Heart left ventricle (tissue), 16 donors: ENCODE measurements around the gene PPP2R3A. TPM values are rescaled to one million over a fixed set of nuclear protein-coding genes. Genes with fewer than 3 reads are reported as not detected.
A peak's percentile ranks its signal among the peaks of the same experiment; 100 is the strongest.

Experiments
- ATAC-seq, 4 donors: fragments of 200-7000 bp; cut with Tn5 transposase; one replicate each; pipeline ENCODE4 v1.9.1; 2020 to 2022; ENCODE audit warnings: moderate library complexity in 4 of 4, mild to moderate bottlenecking in 3 of 4, moderate number of reproducible peaks in 1 of 4
- DNase-seq, 5 donors: peaks; one replicate each; pipeline ENCODE4 v3.0.0-alpha.2; 2020
- H3K27ac ChIP-seq, 12 donors: fragments of 200-600 bp; sonication (generic) in 4 of 12; one replicate each; pipeline versions ENCODE4 v1.5.0 to v1.8.0; 2016 to 2022; ENCODE audit warnings: mild to moderate bottlenecking in 2 of 12
- H3K27me3 ChIP-seq, 9 donors: fragments of 200-600 bp; sonication (generic) in 2 of 9; one replicate each; pipeline versions ENCODE4 v1.5.1 to v1.8.0; 2016 to 2022; ENCODE audit warnings: mild to moderate bottlenecking in 3 of 9
- H3K36me3 ChIP-seq, 9 donors: fragments of 200-600 bp; sonication (generic) in 2 of 9; one replicate each; pipeline versions ENCODE4 v1.5.0 to v1.8.0; 2018 to 2022; ENCODE audit warnings: mild to moderate bottlenecking in 2 of 9
- H3K4me1 ChIP-seq, 12 donors: fragments of 200-600 bp; sonication (generic) in 4 of 12; one replicate each; pipeline versions ENCODE4 v1.5.0 to v1.8.0; 2016 to 2022; ENCODE audit warnings: mild to moderate bottlenecking in 3 of 12
- H3K4me3 ChIP-seq, 12 donors: fragments of 200-600 bp; sonication (generic) in 4 of 12; one replicate each; pipeline versions ENCODE4 v1.5.0 to v1.8.0; 2017 to 2022; ENCODE audit warnings: mild to moderate bottlenecking in 9 of 12, moderate library complexity in 4 of 12
- H3K9me3 ChIP-seq, 12 donors: fragments of 200-600 bp; sonication (generic) in 4 of 12; one replicate each; pipeline versions ENCODE4 v1.5.0 to v1.8.0; 2016 to 2022; ENCODE audit warnings: mild to moderate bottlenecking in 1 of 12
- POLR2A ChIP-seq, 2 donors: fragments of 450-650 bp; IDR thresholded peaks; one replicate each; pipeline ENCODE4 v1.6.1; 2017; ENCODE audit warnings: antibody characterized with exemption in 2 of 2, mild to moderate bottlenecking in 2 of 2, moderate library complexity in 2 of 2
- WGBS, 4 donors: extraction: QIAGEN DNeasy Blood & Tissue Kit in 2 of 4; methylation state at CpG; one replicate each; pipeline versions ENCODE4 v1.1.5 to v1.1.7; 2013 to 2018; 5-methylcytosine and 5-hydroxymethylcytosine counted together
- intact Hi-C, 10 donors: fragments of 100-400 bp; cut with DNase I; formaldehyde crosslinking; loops; one replicate each; pipeline versions ENCODE4 v1.11.1 to v1.14.2; 2022
- polyA plus RNA-seq, 2 donors: library from polyadenylated mRNA; stranded (reverse); fragments of 200-250 nt; gene quantifications; one replicate each; pipeline ENCODE4 v1.2.3, GENCODE V29; 2013
- total RNA-seq, 9 donors: library from RNA; depleted of rRNA in 2 of 9; stranded (reverse); fragments of >200 nt in 2 of 9; fragmentation: NEBNext Ultra II Directional in 3 of 9; extraction: Animal tissue kit (Norgen Biotek cat#: 25700) in 3 of 9; gene quantifications; one replicate each; pipeline versions ENCODE4 v1.1.0 to v1.2.4, GENCODE V29; 2016 to 2023
- TF ChIP-seq, protein P1 (sequence below), 12 donors: fragments of 200-600 bp; sonication (generic) in 4 of 12; IDR thresholded peaks; one replicate each; pipeline versions ENCODE4 v1.5.0 to v1.8.0; 2018 to 2022; ENCODE audit warnings: antibody characterized with exemption in 12 of 12, mild to moderate bottlenecking in 5 of 12
- donor health status: ischemic (EF 13 %, LVEDD 7.1; RV severe dilation, severe dysfunction).
- donor health status: healthy with polysubstance abuse.
- donor health status: DM: no; HTN: yes; CAD: no.
- donor health status: DM: no; HTN: no; CAD: no.
- donor health status: ischemic (EF 25% LVEDD 6.9; RV normal size, moderate dysfunction).
- donor health status: ischemic (EF 25% LVEDD 5.7; RV mildly dilated, moderate dysfunction).
- donor health status: healthy.
- donor health status: DM: yes; HTN: yes; CAD: no.
- donor health status: ischemic (EF 35%, LVEDD 5.7; RV mildly dilated, moderate dysfunction).
- donor health status: nonischemic (EF 11% LVEDD 7.7; RV severe dilation, severe dysfunction).
- donor health status: DM: yes; HTN: yes; CAD: no.
- donor health status: PGD.
- donor health status: ischemic (EF 29% LVEDD 5.4; RV normal size, mild dysfunction).
- donor health status: nonischemic (EF 23%, LVEDD 6.1; RV moderate dilation, normal function).

Gene PPP2R3A
- total and polyA plus RNA-seq, 11 donors, result 10.4 to 136 (median 92.4) TPM

DNA sequence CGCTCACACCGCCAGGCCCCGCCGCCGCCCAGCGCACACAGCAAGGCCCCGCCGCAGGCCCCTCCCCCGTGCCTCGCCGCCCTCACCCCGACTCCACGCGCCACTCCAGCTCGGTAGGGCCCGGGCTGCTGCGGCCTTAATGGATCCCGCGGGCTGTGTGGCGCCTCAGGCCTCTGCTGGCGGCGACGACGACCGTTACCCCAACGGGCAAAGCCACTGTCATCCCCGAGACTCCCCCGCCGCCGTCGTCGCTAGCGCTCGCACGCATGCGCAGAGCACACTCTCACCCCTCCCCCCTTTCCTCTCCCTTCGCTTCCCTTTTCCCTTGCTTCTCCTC, 230.5 kb downstream of the PPP2R3A start, which contains the start of gene MSL2:
Gene MSL2, minus strand, starts transcription at position 272 of the 337 bp plus-strand sequence. CDS start 1,222 bp downstream, outside the sequence.
- ATAC-seq, result peak in 3 of 4 donors; percentile 4 to 59 (median 37)
- H3K27ac ChIP-seq, result peak within 1 kb of the TSS; percentile 95 to 100 (median 100)
- H3K4me1 ChIP-seq, result peaks cover 3 to 43% (median 31%) of the 10 kb centered on the region in 12 donors
- intact Hi-C loops, result loop anchor here in 9 of 10 donors (1.0 to 10.0 kb wide), 11 partner anchors 51 to 559 kb away; partner anchors contain the start of genes PCCB (in 7 of the 9), STAG1 (in 4 of the 9) and PPP2R3A (in 1 of the 9)
- no peak for DNase-seq
- H3K36me3 ChIP-seq, result no peaks in the 10 kb centered on the region
- H3K9me3 ChIP-seq, result no peaks in the 10 kb centered on the region
- WGBS, 4 donors, result 1 to 2% (median 1%) methylated on average over 15 to 37 of the region's 37 CpGs
- no peaks in the 10 kb centered on the region for H3K27me3 ChIP-seq
- H3K4me3 ChIP-seq, result peak within 1 kb of the TSS; percentile 71 to 98 (median 86)
- TF ChIP-seq, protein P1, sequence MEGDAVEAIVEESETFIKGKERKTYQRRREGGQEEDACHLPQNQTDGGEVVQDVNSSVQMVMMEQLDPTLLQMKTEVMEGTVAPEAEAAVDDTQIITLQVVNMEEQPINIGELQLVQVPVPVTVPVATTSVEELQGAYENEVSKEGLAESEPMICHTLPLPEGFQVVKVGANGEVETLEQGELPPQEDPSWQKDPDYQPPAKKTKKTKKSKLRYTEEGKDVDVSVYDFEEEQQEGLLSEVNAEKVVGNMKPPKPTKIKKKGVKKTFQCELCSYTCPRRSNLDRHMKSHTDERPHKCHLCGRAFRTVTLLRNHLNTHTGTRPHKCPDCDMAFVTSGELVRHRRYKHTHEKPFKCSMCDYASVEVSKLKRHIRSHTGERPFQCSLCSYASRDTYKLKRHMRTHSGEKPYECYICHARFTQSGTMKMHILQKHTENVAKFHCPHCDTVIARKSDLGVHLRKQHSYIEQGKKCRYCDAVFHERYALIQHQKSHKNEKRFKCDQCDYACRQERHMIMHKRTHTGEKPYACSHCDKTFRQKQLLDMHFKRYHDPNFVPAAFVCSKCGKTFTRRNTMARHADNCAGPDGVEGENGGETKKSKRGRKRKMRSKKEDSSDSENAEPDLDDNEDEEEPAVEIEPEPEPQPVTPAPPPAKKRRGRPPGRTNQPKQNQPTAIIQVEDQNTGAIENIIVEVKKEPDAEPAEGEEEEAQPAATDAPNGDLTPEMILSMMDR (IDR thresholded peaks at IDR 0.05), result no peak
- peak in 1 of 2 donors; percentile 36 for TF ChIP-seq POLR2A (IDR thresholded peaks at IDR 0.05)

DNA sequence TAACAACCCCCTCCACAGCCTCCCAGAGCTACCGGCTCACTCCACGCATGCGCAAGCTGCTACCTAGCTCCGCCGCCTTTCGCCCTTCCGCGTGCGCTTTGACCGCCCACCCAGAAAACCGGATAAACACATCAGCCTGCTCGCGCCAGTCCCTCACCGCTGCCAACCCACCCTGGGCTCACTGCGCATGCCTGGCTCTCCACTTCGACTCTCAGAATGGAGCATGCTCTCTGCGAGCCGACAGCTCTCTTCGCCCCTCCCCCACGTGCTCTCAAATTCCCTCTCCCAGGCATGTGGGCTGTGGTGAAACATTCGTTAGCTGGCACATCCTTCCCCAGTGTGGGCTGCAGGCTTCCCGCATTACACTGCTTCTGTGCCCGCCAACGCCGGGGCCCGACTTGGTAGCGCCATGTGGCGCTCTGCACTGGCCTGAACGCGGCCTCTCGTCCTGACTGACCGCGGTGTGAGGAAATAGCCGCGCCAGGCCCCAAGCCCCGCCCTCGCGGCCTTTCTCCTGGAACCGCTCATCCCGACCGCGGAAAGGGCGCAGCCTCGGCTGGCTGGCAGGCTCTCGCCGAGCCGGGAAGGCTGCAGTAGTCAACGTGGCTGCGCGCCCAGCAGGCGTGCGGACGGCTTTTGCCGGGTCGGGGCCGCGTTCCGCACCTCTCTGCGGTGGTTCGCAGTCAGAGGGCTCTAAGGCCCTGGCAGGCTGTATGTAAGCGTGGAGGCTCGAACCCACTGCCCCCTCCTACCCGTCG, 231.1 kb downstream of the PPP2R3A start:
- 0% methylated on average over 48 to 64 of the region's 64 CpGs for WGBS, 4 donors
- Histone ChIP-seq H3K4me1 (peaks cover 3 to 38% (median 25%) of the 10 kb centered on the region in 12 donors), H3K4me3 (peak overlapping the region; percentile 71 to 98 (median 86)), H3K36me3 (no peaks in the 10 kb centered on the region), H3K27ac (peak overlapping the region; percentile 95 to 100 (median 100)), H3K9me3 (no peaks in the 10 kb centered on the region), H3K27me3 (no peaks in the 10 kb centered on the region)
- intact Hi-C loops, result loop anchor here in 9 of 10 donors (1.0 to 10.0 kb wide), 11 partner anchors 51 to 558 kb away; partner anchors contain the start of genes PCCB (in 7 of the 9), STAG1 (in 4 of the 9) and PPP2R3A (in 1 of the 9)
- TF ChIP-seq, protein P1 (IDR thresholded peaks at IDR 0.05), result peak in 1 of 12 donors; percentile 5
- TF ChIP-seq POLR2A (IDR thresholded peaks at IDR 0.05), result peak in 1 of 2 donors; percentile 74
- ATAC-seq (peak; percentile 88 to 96 (median 92)), DNase-seq (peak; percentile 99)

DNA sequence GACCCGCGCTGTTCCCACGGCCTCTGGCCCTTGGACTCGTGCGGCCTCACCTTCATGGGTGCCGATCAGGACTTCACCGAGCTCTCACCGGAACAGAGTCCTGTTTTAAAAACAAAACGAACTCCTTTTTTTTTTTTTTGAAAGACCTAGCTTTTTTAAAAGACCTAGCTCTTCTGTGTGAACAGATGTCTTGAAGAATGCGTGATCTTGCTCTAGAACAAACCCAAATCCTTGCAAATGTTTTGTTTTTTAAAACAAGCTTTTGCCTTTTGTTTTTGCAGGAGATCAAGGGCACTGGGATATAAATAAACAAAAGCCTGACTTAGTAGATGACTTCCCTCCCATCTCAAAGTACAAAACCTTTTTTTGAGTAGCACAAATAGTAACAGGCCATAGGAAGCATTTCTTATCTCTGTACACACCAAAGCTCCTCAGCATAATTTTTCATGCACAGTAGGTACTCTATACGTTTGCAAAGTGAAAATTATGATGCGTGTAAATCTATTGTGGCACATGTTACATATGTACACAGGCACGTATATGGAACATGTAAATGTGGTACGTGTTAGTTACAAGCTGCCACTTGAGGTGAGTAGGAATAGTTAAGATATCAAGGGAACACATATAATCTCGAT, 231.7 kb downstream of the PPP2R3A start:
- intact Hi-C loops, result loop anchor here in 9 of 10 donors (2.0 to 10.0 kb wide), 10 partner anchors 50 to 558 kb away; partner anchors contain the start of genes PCCB (in 4 of the 9), STAG1 (in 4 of the 9) and PPP2R3A (in 1 of the 9)

More for the DNA sequence above, 231.7 kb downstream of the PPP2R3A start:
- H3K9me3 ChIP-seq, result no peaks in the 10 kb centered on the region
- peaks cover 3 to 31% (median 21%) of the 10 kb centered on the region in 12 donors for H3K4me1 ChIP-seq
- TF ChIP-seq POLR2A (IDR thresholded peaks at IDR 0.05), result no peak
- TF ChIP-seq, protein P1 (IDR thresholded peaks at IDR 0.05), result no peak
- DNase-seq (no peak), ATAC-seq (no peak)
- no peaks in the 10 kb centered on the region for H3K27me3 ChIP-seq
- peak overlapping the region; percentile 95 to 100 (median 100) for H3K27ac ChIP-seq
- 14 to 16% (median 16%) methylated on average over 15 of the region's 15 CpGs for WGBS, 4 donors
- no peaks in the 10 kb centered on the region for H3K36me3 ChIP-seq
- H3K4me3 ChIP-seq, result peak overlapping the region; percentile 2 to 98 (median 85)

Other genes starting within 250 kb of the PPP2R3A start
- gene MSL2, start 230.6 kb downstream of the PPP2R3A start, total RNA-seq, result 10 to 100 TPM; 18.4 to 29.0 (median 19.5) TPM
- 1 to 10 TPM; 3.8 to 7.5 TPM for gene MSL2, start 230.6 kb downstream of the PPP2R3A start, polyA plus RNA-seq